ENCODE data around the gene HAP1. TPM values are rescaled to one million over a fixed set of nuclear protein-coding genes. Genes with fewer than 3 reads are reported as not detected.

The HAP1 gene
- polyA plus RNA-seq, 2 of the 4 experiments (the other 2 are of a cell fraction) = 1.6 to 2.2 TPM

- ChIA-PET CTCF (interaction anchor here (0.6 to 96.0 kb wide), 8 partner anchors 12 to 343 kb away, joined by 3 to 3262 read pairs (median 6); partner anchors contain the start of genes FKBP10, HAP1, JUP and P3H4), POLR2A (interaction anchor here (0.6 to 1.2 kb wide), 4 partner anchors 10 to 62 kb away, joined by 3 to 5 read pairs (median 4); partner anchors contain the start of genes EIF1, HAP1 and JUP)
- H3K4me1 ChIP-seq = no peaks in the 10 kb centered on the region
- FAIRE-seq = no peak
- no peak for DNase-seq (ENCODE audit: low read depth in 1 of 2, low spot score in 1 of 2)
- ATAC-seq = peak; percentile 11 to 21; a peak in 1 of 6 replicates
- H3K4me2 ChIP-seq = no peak overlapping the region
- 67% methylated on average over 12 of the region's 12 CpGs for WGBS (ENCODE audit: missing lambda C conversion rate)
- H3K27ac ChIP-seq = no peak overlapping the region
- H3K9me3 ChIP-seq = no peaks in the 10 kb centered on the region
- H3K4me3 ChIP-seq = no peak overlapping the region
- no peak for TF ChIP-seq RNF2 (IDR thresholded peaks at IDR 0.05; ENCODE audit: borderline replicate concordance, low read depth)
- no peak for TF ChIP-seq HOXB5 (CRISPR knock-in tag; IDR thresholded peaks at IDR 0.05)
- TF ChIP-seq ZNF302 (CRISPR knock-in tag; IDR thresholded peaks at IDR 0.05) = no peak
- TF ChIP-seq, protein P1, sequence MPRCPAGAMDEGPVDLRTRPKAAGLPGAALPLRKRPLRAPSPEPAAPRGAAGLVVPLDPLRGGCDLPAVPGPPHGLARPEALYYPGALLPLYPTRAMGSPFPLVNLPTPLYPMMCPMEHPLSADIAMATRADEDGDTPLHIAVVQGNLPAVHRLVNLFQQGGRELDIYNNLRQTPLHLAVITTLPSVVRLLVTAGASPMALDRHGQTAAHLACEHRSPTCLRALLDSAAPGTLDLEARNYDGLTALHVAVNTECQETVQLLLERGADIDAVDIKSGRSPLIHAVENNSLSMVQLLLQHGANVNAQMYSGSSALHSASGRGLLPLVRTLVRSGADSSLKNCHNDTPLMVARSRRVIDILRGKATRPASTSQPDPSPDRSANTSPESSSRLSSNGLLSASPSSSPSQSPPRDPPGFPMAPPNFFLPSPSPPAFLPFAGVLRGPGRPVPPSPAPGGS (IDR thresholded peaks at IDR 0.05) = no peak
- no peak for TF ChIP-seq EHMT2 (IDR thresholded peaks at IDR 0.05; ENCODE audit: low read depth)
- TF ChIP-seq, protein P2, sequence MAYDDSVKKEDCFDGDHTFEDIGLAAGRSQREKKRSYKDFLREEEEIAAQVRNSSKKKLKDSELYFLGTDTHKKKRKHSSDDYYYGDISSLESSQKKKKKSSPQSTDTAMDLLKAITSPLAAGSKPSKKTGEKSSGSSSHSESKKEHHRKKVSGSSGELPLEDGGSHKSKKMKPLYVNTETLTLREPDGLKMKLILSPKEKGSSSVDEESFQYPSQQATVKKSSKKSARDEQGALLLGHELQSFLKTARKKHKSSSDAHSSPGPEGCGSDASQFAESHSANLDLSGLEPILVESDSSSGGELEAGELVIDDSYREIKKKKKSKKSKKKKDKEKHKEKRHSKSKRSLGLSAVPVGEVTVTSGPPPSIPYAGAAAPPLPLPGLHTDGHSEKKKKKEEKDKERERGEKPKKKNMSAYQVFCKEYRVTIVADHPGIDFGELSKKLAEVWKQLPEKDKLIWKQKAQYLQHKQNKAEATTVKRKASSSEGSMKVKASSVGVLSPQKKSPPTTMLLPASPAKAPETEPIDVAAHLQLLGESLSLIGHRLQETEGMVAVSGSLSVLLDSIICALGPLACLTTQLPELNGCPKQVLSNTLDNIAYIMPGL (CRISPR knock-in tag; IDR thresholded peaks at IDR 0.05; ENCODE audit: borderline replicate concordance) = no peak
- TF ChIP-seq JUN (IDR thresholded peaks at IDR 0.05) = no peak
- TF ChIP-seq, protein P3, sequence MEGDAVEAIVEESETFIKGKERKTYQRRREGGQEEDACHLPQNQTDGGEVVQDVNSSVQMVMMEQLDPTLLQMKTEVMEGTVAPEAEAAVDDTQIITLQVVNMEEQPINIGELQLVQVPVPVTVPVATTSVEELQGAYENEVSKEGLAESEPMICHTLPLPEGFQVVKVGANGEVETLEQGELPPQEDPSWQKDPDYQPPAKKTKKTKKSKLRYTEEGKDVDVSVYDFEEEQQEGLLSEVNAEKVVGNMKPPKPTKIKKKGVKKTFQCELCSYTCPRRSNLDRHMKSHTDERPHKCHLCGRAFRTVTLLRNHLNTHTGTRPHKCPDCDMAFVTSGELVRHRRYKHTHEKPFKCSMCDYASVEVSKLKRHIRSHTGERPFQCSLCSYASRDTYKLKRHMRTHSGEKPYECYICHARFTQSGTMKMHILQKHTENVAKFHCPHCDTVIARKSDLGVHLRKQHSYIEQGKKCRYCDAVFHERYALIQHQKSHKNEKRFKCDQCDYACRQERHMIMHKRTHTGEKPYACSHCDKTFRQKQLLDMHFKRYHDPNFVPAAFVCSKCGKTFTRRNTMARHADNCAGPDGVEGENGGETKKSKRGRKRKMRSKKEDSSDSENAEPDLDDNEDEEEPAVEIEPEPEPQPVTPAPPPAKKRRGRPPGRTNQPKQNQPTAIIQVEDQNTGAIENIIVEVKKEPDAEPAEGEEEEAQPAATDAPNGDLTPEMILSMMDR (IDR thresholded peaks at IDR 0.05) = no peak
- TF ChIP-seq RCOR1 (IDR thresholded peaks at IDR 0.05; ENCODE audit: low read depth, low read length) = no peak
- TF ChIP-seq, protein P4, sequence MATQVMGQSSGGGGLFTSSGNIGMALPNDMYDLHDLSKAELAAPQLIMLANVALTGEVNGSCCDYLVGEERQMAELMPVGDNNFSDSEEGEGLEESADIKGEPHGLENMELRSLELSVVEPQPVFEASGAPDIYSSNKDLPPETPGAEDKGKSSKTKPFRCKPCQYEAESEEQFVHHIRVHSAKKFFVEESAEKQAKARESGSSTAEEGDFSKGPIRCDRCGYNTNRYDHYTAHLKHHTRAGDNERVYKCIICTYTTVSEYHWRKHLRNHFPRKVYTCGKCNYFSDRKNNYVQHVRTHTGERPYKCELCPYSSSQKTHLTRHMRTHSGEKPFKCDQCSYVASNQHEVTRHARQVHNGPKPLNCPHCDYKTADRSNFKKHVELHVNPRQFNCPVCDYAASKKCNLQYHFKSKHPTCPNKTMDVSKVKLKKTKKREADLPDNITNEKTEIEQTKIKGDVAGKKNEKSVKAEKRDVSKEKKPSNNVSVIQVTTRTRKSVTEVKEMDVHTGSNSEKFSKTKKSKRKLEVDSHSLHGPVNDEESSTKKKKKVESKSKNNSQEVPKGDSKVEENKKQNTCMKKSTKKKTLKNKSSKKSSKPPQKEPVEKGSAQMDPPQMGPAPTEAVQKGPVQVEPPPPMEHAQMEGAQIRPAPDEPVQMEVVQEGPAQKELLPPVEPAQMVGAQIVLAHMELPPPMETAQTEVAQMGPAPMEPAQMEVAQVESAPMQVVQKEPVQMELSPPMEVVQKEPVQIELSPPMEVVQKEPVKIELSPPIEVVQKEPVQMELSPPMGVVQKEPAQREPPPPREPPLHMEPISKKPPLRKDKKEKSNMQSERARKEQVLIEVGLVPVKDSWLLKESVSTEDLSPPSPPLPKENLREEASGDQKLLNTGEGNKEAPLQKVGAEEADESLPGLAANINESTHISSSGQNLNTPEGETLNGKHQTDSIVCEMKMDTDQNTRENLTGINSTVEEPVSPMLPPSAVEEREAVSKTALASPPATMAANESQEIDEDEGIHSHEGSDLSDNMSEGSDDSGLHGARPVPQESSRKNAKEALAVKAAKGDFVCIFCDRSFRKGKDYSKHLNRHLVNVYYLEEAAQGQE (IDR thresholded peaks at IDR 0.05) = no peak
- TF ChIP-seq ZFP36 (IDR thresholded peaks at IDR 0.05; ENCODE audit: borderline replicate concordance, partially characterized antibody) = no peak
- no peak for TF ChIP-seq BHLHE40 (IDR thresholded peaks at IDR 0.05; ENCODE audit: low read depth, low read length)
- TF ChIP-seq CEBPB (IDR thresholded peaks at IDR 0.05) = no peak
- no peak for TF ChIP-seq GATA3 (IDR thresholded peaks at IDR 0.05; ENCODE audit: borderline replicate concordance)
- no peak for TF ChIP-seq CBX2 (IDR thresholded peaks at IDR 0.05; ENCODE audit: borderline replicate concordance, low read depth)
- TF ChIP-seq HOXA7 (CRISPR knock-in tag; IDR thresholded peaks at IDR 0.05) = no peak
- TF ChIP-seq, protein P5, sequence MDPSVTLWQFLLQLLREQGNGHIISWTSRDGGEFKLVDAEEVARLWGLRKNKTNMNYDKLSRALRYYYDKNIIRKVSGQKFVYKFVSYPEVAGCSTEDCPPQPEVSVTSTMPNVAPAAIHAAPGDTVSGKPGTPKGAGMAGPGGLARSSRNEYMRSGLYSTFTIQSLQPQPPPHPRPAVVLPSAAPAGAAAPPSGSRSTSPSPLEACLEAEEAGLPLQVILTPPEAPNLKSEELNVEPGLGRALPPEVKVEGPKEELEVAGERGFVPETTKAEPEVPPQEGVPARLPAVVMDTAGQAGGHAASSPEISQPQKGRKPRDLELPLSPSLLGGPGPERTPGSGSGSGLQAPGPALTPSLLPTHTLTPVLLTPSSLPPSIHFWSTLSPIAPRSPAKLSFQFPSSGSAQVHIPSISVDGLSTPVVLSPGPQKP (IDR thresholded peaks at IDR 0.05; ENCODE audit: low read depth, low read length) = no peak
- no peak for TF ChIP-seq CBX8 (IDR thresholded peaks at IDR 0.05)
- no peak for TF ChIP-seq MAZ (IDR thresholded peaks at IDR 0.05; ENCODE audit: borderline replicate concordance, low read depth, low read length)
Measured at GRCh38 chr17:41723801-41724475, 10.5 kb downstream of the HAP1 start.
